Stimulated activated CD4-positive, alpha-beta T cell treated with anti-CD3 and anti-CD28 coated beads, Interleukin-2, amount 100 ng/mL, for 24 hours (primary cell): Measurements from ENCODE around the gene KIF1A.

Experiments used
- DNase-seq, 2 donors: peaks; one replicate each; pipeline ENCODE4 v3.0.0-alpha.2; 2020

The KIF1A gene

GRCh38 chr2:240817496-240818292 is 2.3 kb downstream of the KIF1A start:
- peak in 1 of 2 donors; percentile 11 for DNase-seq

GRCh38 chr2:240816584-240817495 is 3.2 kb downstream of the KIF1A start:
- DNase-seq: peak in 1 of 2 donors; percentile 9

GRCh38 chr2:240815761-240816583 is 4.0 kb downstream of the KIF1A start:
- peak in 1 of 2 donors; percentile 15 for DNase-seq

- DNase-seq: peak in 1 of 2 donors; percentile 11
Observed at GRCh38 chr2:240814946-240815760, 4.9 kb downstream of the KIF1A start.

- no peak for DNase-seq
Observed at GRCh38 chr2:240814280-240814679, 5.7 kb downstream of the KIF1A start.

- DNase-seq: no peak
Observed at GRCh38 chr2:240813231-240813921, 6.6 kb downstream of the KIF1A start.

- peak in 1 of 2 donors; percentile 11 for DNase-seq
Observed at GRCh38 chr2:240812721-240813120, 7.3 kb downstream of the KIF1A start.

GRCh38 chr2:240812301-240812680 is 7.7 kb downstream of the KIF1A start:
- no peak for DNase-seq

GRCh38 chr2:240811346-240812300 is 8.4 kb downstream of the KIF1A start:
- peak in 1 of 2 donors; percentile 13 for DNase-seq

- DNase-seq: peak in 1 of 2 donors; percentile 11
Observed at GRCh38 chr2:240810621-240811020, 9.4 kb downstream of the KIF1A start.

GRCh38 chr2:240810199-240810598 is 9.8 kb downstream of the KIF1A start:
- no peak for DNase-seq

GRCh38 chr2:240809276-240809675 is 10.7 kb downstream of the KIF1A start:
- no peak for DNase-seq

GRCh38 chr2:240806459-240806858 is 13.6 kb downstream of the KIF1A start:
- no peak for DNase-seq

- DNase-seq: no peak
Observed at GRCh38 chr2:240806006-240806405, 14.0 kb downstream of the KIF1A start.

GRCh38 chr2:240803191-240803590 is 16.8 kb downstream of the KIF1A start:
- no peak for DNase-seq

GRCh38 chr2:240799033-240799820 is 20.8 kb downstream of the KIF1A start:
- DNase-seq: no peak

GRCh38 chr2:240798327-240798905 is 21.6 kb downstream of the KIF1A start:
- no peak for DNase-seq

GRCh38 chr2:240797914-240798313 is 22.1 kb downstream of the KIF1A start:
- no peak for DNase-seq

- DNase-seq: no peak
Observed at GRCh38 chr2:240797500-240797895, 22.5 kb downstream of the KIF1A start.
